GM10248 (cell line): ENCODE data around the gene SH2D6.

Experiments
- CTCF ChIA-PET: fragments of 300-600 bp; sonication (Branson Sonifier 250); formaldehyde crosslinking; extraction: SDS; loops from one replicate; lab custom pipeline; 2021; ENCODE audit warnings: antibody characterized with exemption; lab: Yijun Ruan, JAX
- POLR2A ChIA-PET: fragments of 350-650 bp; sonication (Branson Sonifier 250); formaldehyde crosslinking; extraction: SDS; loops from one replicate; lab custom pipeline; 2020; ENCODE audit warnings: antibody characterized with exemption; lab: Yijun Ruan, JAX
- DNase-seq: peaks from one replicate; pipeline ENCODE4 v3.0.0; 2012; ENCODE audit errors: extremely low spot score
- CTCF ChIP-seq: IDR thresholded peaks from 2 replicates; pipeline ENCODE4 v1.5.1; 2012; ENCODE audit warnings: mild to moderate bottlenecking, low read depth; ENCODE audit errors: extremely low read depth, missing control alignments, control extremely low read depth

SH2D6 gene

GRCh38 chr2:85449214-85449588 is 30.7 kb downstream of the SH2D6 start:
- DNase-seq: no peak
- TF ChIP-seq CTCF: no peak
- ChIA-PET CTCF (interaction anchor here (1.1 kb wide), 1 partner anchor 12 kb away, joined by 3 read pairs; no protein-coding TSS in a partner anchor), POLR2A (no interaction called here)

- TF ChIP-seq CTCF: no peak
- ChIA-PET POLR2A (no interaction called here), CTCF (no interaction called here)
- DNase-seq: no peak
Measured at GRCh38 chr2:85452237-85452636, 33.7 kb downstream of the SH2D6 start.

- TF ChIP-seq CTCF: no peak
- ChIA-PET POLR2A (no interaction called here), CTCF (no interaction called here)
- no peak for DNase-seq
Measured at GRCh38 chr2:85453571-85453970, 35.1 kb downstream of the SH2D6 start.

- no peak for DNase-seq
- POLR2A ChIA-PET: no interaction called here
- CTCF ChIA-PET: interaction anchor here (0.9 to 1.2 kb wide), 2 partner anchors 17 to 20 kb away, joined by 3 to 4 read pairs; no protein-coding TSS in a partner anchor
- no peak for TF ChIP-seq CTCF
Measured at GRCh38 chr2:85455552-85456090, 37.1 kb downstream of the SH2D6 start.

- CTCF ChIA-PET: no interaction called here
- POLR2A ChIA-PET: interaction anchor here (0.6 kb wide), 1 partner anchor 135 kb away, joined by 3 read pairs; no protein-coding TSS in a partner anchor
- no peak for DNase-seq
- no peak for TF ChIP-seq CTCF
Measured at GRCh38 chr2:85457043-85457442, 38.5 kb downstream of the SH2D6 start.

- CTCF ChIA-PET: no interaction called here
- DNase-seq: no peak
- POLR2A ChIA-PET: no interaction called here
- TF ChIP-seq CTCF: no peak
Measured at GRCh38 chr2:85457877-85458316, 39.4 kb downstream of the SH2D6 start.
